Measurements from ENCODE around the gene SLC9A9. TPM values are rescaled to one million over a fixed set of nuclear protein-coding genes. Genes with fewer than 3 reads are reported as not detected.

The SLC9A9 gene
- total and polyA plus RNA-seq, 10 of the 15 experiments (the other 5 are each of a cell fraction or from before 2014, with no cell fraction given): 3.5 to 14.2 (median 9.3) TPM

DNA sequence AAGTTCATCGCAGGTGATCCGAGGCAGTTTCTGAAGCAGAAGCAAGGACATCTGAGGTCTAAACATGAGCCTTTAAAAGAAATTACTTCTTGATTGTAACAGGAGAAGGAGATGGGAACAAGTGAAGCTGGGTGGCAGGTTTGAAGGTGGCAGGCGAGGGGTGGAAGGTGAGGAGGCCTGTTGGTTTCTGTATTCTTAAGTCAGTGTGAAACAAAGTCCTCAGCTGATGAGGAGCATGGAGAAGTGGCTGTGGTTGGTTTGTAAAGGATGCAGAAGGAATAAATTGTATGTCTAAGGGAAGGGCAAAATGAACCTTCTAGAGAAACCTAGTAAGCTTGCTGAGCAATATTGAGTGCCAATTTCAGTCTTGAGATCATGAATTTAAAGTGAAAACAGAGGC lies 429.9 kb downstream of the SLC9A9 start:
- Histone ChIP-seq H4K20me1 (ENCODE audit: control insufficient read depth, insufficient read depth) (no peaks in the 10 kb centered on the region), H3K9ac (ENCODE audit: control insufficient read depth, insufficient read depth, low read length) (no peak overlapping the region), H3K27me3 (replicated peaks in 1 of 2; ENCODE audit: control insufficient read depth in 2 of 2, insufficient read depth in 2 of 2, low read length in 1 of 2) (no peaks in the 10 kb centered on the region), H3K9me3 (replicated peaks; ENCODE audit: control insufficient read depth, insufficient read depth, low read length) (no peaks in the 10 kb centered on the region), H3K4me1 (ENCODE audit: control insufficient read depth, insufficient read depth, low read length) (peaks cover 16% of the 10 kb centered on the region), H2AFZ (ENCODE audit: control insufficient read depth, low read depth, low read length) (no peak overlapping the region), H3K36me3 (ENCODE audit: control insufficient read depth in 2 of 2, insufficient read depth in 2 of 2, low read length in 1 of 2) (no peaks in the 10 kb centered on the region), H3K27ac (ENCODE audit: control insufficient read depth, insufficient read depth) (no peak overlapping the region), H3K4me2 (ENCODE audit: control insufficient read depth, insufficient read depth) (no peak overlapping the region), H3K4me3 (no peak overlapping the region), H3K79me2 (ENCODE audit: control insufficient read depth, insufficient read depth, low read length) (no peaks in the 10 kb centered on the region)
- CTCF ChIA-PET: no interaction called here
- intact Hi-C loops (cut with micrococcal nuclease; ENCODE audit: unreplicated experiment) (no loop called here), in situ Hi-C loops (cut with MboI) (no loop called here)
- no peak for FAIRE-seq
- no peak for ATAC-seq
- no peak for DNase-seq (ENCODE audit: low read depth, low spot score)
- POLR2A ChIA-PET: no interaction called here
- TF ChIP-seq POU2F2 (IDR thresholded peaks at IDR 0.05; ENCODE audit: borderline replicate concordance, low read depth, low read length) (no peak), MXI1 (IDR thresholded peaks at IDR 0.05; ENCODE audit: low read depth, low read length) (no peak), GATAD2B (conservative IDR thresholded peaks at IDR 0.05; ENCODE audit: low read depth) (no peak), RCOR1 (conservative IDR thresholded peaks at IDR 0.05; ENCODE audit: low read depth, low read length) (no peak), BCL11A (IDR thresholded peaks at IDR 0.05; ENCODE audit: low read depth, low read length) (no peak), KDM1A (IDR thresholded peaks at IDR 0.05; ENCODE audit: borderline replicate concordance) (no peak), IKZF2 (IDR thresholded peaks at IDR 0.05) (no peak), GABPA (IDR thresholded peaks at IDR 0.05; ENCODE audit: low read depth) (no peak), MEF2A (IDR thresholded peaks at IDR 0.05; ENCODE audit: insufficient read depth, low read depth, low read length) (no peak), WRNIP1 (IDR thresholded peaks at IDR 0.05; ENCODE audit: borderline replicate concordance, low read depth, low read length) (no peak), BACH1 (IDR thresholded peaks at IDR 0.05; ENCODE audit: borderline replicate concordance) (no peak), CREM (IDR thresholded peaks at IDR 0.05; ENCODE audit: low read depth) (no peak)
- TF ChIP-seq, protein P1, sequence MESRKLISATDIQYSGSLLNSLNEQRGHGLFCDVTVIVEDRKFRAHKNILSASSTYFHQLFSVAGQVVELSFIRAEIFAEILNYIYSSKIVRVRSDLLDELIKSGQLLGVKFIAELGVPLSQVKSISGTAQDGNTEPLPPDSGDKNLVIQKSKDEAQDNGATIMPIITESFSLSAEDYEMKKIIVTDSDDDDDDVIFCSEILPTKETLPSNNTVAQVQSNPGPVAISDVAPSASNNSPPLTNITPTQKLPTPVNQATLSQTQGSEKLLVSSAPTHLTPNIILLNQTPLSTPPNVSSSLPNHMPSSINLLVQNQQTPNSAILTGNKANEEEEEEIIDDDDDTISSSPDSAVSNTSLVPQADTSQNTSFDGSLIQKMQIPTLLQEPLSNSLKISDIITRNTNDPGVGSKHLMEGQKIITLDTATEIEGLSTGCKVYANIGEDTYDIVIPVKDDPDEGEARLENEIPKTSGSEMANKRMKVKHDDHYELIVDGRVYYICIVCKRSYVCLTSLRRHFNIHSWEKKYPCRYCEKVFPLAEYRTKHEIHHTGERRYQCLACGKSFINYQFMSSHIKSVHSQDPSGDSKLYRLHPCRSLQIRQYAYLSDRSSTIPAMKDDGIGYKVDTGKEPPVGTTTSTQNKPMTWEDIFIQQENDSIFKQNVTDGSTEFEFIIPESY (IDR thresholded peaks at IDR 0.05): no peak
- BruUV-seq (replicated peaks): no TSS peak
- WGBS (ENCODE audit: insufficient coverage, insufficient replicate concordance, low lambda C conversion rate, missing lambda C conversion rate): 100% methylated on average over 3 of the region's 3 CpGs
- SMC1A ChIA-PET (ENCODE audit: uncharacterized antibody, unreplicated experiment): no interaction called here
- RAD21 ChIA-PET (ENCODE audit: unreplicated experiment): no interaction called here
